Measurements from ENCODE around the gene JAZF1.
A peak's percentile ranks its signal among the peaks of the same experiment; 100 is the strongest.

JAZF1 gene

DNA sequence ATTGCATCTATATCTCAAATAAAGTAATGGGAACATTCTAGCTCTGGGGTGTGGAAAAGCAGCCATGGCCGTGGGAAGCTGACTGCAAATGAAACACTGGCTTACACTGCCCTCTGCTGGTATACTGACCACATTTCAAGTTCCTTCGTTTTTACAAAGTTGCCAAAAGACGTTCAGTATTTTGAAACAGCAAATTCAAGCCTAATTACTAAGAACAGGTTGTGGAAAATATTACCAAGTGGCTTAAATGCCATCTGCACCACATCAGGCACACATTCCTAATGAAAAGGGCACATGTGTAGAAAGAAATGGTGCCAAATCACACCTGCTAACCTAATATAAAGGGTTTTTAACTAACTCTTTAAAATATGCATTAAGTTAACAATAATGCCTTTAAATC lies 83.9 kb downstream of the JAZF1 start:
- Histone ChIP-seq H3K27ac (no peak overlapping the region), H3K4me1 (ENCODE audit: control insufficient read depth in 1 of 2, insufficient read depth in 1 of 2, low read depth in 1 of 2, low read length in 1 of 2) (peaks cover 12 to 27% of the 10 kb centered on the region in 2 experiments), H3K36me3 (no peaks in the 10 kb centered on the region), H3K27me3 (no peaks in the 10 kb centered on the region), H3K4me3 (ENCODE audit: low read depth in 1 of 2, low read length in 1 of 2) (no peak overlapping the region), H3K9me3 (no peaks in the 10 kb centered on the region)
- peak; percentile 89 for TF ChIP-seq CTCF (IDR thresholded peaks at IDR 0.05)

DNA sequence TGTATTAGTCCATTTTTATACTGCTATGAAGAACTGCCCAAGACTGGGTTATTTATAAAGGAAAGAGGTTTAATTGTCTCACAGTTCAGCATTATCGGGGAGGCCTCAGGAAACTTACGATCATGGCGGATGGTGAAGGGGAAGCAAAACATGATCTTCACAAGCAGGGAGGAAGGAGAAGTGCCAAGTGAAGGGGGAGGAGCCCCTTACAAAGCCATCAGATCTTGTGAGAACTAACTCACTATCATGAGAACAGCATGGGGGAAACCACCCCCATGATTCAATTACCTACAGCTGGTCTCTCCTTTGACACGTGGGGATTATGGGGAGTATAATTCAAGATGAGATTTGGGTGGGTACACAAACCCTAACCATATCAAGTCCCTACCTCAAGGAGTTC lies 85.4 kb downstream of the JAZF1 start:
- no peak for TF ChIP-seq CTCF (IDR thresholded peaks at IDR 0.05)
- no peak overlapping the region for H3K4me3 ChIP-seq (ENCODE audit: low read depth in 1 of 2, low read length in 1 of 2)
- no peaks in the 10 kb centered on the region for H3K36me3 ChIP-seq
- no peaks in the 10 kb centered on the region for H3K9me3 ChIP-seq
- H3K27ac ChIP-seq = peak overlapping the region; percentile 46
- H3K27me3 ChIP-seq = no peaks in the 10 kb centered on the region
- peaks cover 18 to 32% of the 10 kb centered on the region in 2 experiments for H3K4me1 ChIP-seq (ENCODE audit: control insufficient read depth in 1 of 2, insufficient read depth in 1 of 2, low read depth in 1 of 2, low read length in 1 of 2)

- peaks cover 33 to 47% of the 10 kb centered on the region in 2 experiments for H3K4me1 ChIP-seq (ENCODE audit: control insufficient read depth in 1 of 2, insufficient read depth in 1 of 2, low read depth in 1 of 2, low read length in 1 of 2)
- H3K9me3 ChIP-seq = no peaks in the 10 kb centered on the region
- no peaks in the 10 kb centered on the region for H3K27me3 ChIP-seq
- H3K27ac ChIP-seq = peak overlapping the region; percentile 3
- TF ChIP-seq CTCF (IDR thresholded peaks at IDR 0.05) = peak; percentile 90
- H3K36me3 ChIP-seq = no peaks in the 10 kb centered on the region
- no peak overlapping the region for H3K4me3 ChIP-seq (ENCODE audit: low read depth in 1 of 2, low read length in 1 of 2)
These were observed 86.9 kb downstream of the JAZF1 start for GRCh38 chr7:28093623-28094232.

- H3K4me1 ChIP-seq (ENCODE audit: control insufficient read depth in 1 of 2, insufficient read depth in 1 of 2, low read depth in 1 of 2, low read length in 1 of 2) = peaks cover 58 to 66% of the 10 kb centered on the region in 2 experiments
- no peaks in the 10 kb centered on the region for H3K36me3 ChIP-seq
- H3K4me3 ChIP-seq (ENCODE audit: low read depth in 1 of 2, low read length in 1 of 2) = no peak overlapping the region
- H3K27me3 ChIP-seq = no peaks in the 10 kb centered on the region
- no peaks in the 10 kb centered on the region for H3K9me3 ChIP-seq
- H3K27ac ChIP-seq = no peak overlapping the region
- TF ChIP-seq CTCF (IDR thresholded peaks at IDR 0.05) = no peak
These were observed 89.4 kb downstream of the JAZF1 start for GRCh38 chr7:28091190-28091589.

DNA sequence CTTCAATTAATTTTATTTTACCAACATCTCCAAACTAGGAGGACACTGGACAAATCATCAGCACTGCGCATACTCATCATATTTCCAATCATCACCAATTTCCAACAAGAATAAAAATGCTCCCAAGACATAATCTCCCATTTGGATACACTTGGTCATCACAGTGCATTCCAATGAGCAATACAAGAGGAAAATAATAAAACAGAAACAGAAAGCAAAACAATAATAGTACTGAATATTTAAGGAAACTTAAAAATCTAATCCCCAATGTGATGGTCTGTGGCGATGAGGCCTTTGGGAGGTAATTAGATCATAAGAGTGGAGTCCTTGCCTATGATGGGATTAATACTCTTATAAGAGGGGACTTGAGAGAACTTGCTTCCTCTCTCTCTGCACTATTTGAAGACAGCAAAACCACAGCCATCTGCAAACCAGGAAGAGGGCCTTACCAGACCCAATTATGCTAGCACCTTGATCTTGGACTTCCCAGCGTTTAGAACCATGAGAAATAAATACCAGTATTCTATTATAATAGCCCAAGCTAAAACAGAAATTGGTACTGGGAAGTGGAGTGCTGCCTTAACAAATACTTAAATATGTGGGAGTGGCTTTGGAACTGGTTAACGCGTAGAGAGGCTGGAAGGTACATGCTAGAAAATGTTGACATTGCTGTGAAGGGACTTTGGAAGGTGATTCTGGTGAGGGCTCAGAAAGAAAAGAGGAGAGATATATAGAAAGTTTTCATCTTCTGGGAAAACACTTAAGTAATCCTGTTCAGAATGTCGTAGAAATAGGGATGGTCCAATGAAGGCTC lies 91.5 kb downstream of the JAZF1 start:
- H3K4me3 ChIP-seq (ENCODE audit: low read depth in 1 of 2, low read length in 1 of 2) = peak overlapping the region in 1 of 2 experiments; percentile 53
- no peaks in the 10 kb centered on the region for H3K27me3 ChIP-seq
- H3K4me1 ChIP-seq (ENCODE audit: control insufficient read depth in 1 of 2, insufficient read depth in 1 of 2, low read depth in 1 of 2, low read length in 1 of 2) = peaks cover 72 to 76% of the 10 kb centered on the region in 2 experiments
- peak overlapping the region; percentile 92 for H3K27ac ChIP-seq
- no peaks in the 10 kb centered on the region for H3K36me3 ChIP-seq
- H3K9me3 ChIP-seq = no peaks in the 10 kb centered on the region
- TF ChIP-seq CTCF (IDR thresholded peaks at IDR 0.05) = no peak
